ENCODE measurements around the gene MYEOV. TPM values are rescaled to one million over a fixed set of nuclear protein-coding genes. Genes with fewer than 3 reads are reported as not detected.

Gene MYEOV
- total RNA-seq, 1 experiment from 2014 or later: 0.22 TPM

GRCh38 chr11:69295995-69296889 lies 2.3 kb downstream of the MYEOV start:
- Mint-ChIP-seq H3K9me3 (no peaks in the 10 kb centered on the region), H3K4me3 (no peak overlapping the region), H3K27me3 (ENCODE audit: low read depth) (peaks cover 8% of the 10 kb centered on the region), H3K4me1 (peaks cover 17 to 19% of the 10 kb centered on the region in 2 experiments), H3K27ac (peak overlapping the region in 1 of 3 experiments; percentile 85; a peak in 1 of 7 replicates), H3K36me3 (ENCODE audit: insufficient read depth in 1 of 3, low read depth in 3 of 3) (no peaks in the 10 kb centered on the region; a peak in 1 of 7 replicates)
- Histone ChIP-seq H3K4me2 (ENCODE audit: insufficient read depth, insufficient read length, low read length) (no peak overlapping the region), H2BK20ac (ENCODE audit: low read depth, low read length, poor library complexity, severe bottlenecking) (no peak overlapping the region), H2AFZ (ENCODE audit: low read length) (no peak overlapping the region), H4K20me1 (ENCODE audit: control insufficient read depth, insufficient read depth, insufficient read length) (peaks cover 2% of the 10 kb centered on the region), H3K18ac (ENCODE audit: insufficient read length, low read depth, low read length) (no peak overlapping the region), H3K4ac (ENCODE audit: low read depth, low read length) (no peak overlapping the region), H3K27ac (ENCODE audit: insufficient read length, low read depth, low read length) (no peak overlapping the region), H2BK15ac (ENCODE audit: low read depth, low read length) (no peak overlapping the region), H2BK120ac (ENCODE audit: low read depth, low read length, poor library complexity, severe bottlenecking) (no peak overlapping the region), H3K79me2 (ENCODE audit: insufficient read depth, low read length) (no peaks in the 10 kb centered on the region), H2BK5ac (ENCODE audit: insufficient read length, low read length) (no peak overlapping the region), H3K9ac (ENCODE audit: extremely low read depth, insufficient read length, low read length) (no peak overlapping the region), H3K23me2 (ENCODE audit: insufficient read length, low read depth, low read length, poor library complexity, severe bottlenecking) (no peaks in the 10 kb centered on the region), H3K23ac (ENCODE audit: insufficient read length, low read depth, low read length) (no peak overlapping the region), H3K27me3 (ENCODE audit: insufficient read depth, low read length) (no peaks in the 10 kb centered on the region), H3K56ac (ENCODE audit: insufficient read length, low read depth, low read length) (no peak overlapping the region), H3K14ac (ENCODE audit: insufficient read depth, low read length) (no peak overlapping the region), H2BK12ac (ENCODE audit: insufficient read length, low read depth, low read length) (no peak overlapping the region), H3T11ph (ENCODE audit: low read length) (no peak overlapping the region), H2AK5ac (ENCODE audit: insufficient read length, low read length) (no peak overlapping the region), H3K4me1 (ENCODE audit: insufficient read depth, low read length) (peaks cover 3% of the 10 kb centered on the region; the same call in 1 of the 2 replicates), H4K8ac (replicated peaks; ENCODE audit: insufficient read length, low read depth, low read length) (no peak overlapping the region), H4K5ac (ENCODE audit: insufficient read length, low read depth, low read length) (no peak overlapping the region), H4K91ac (ENCODE audit: insufficient read length, low read depth, low read length) (no peak overlapping the region), H3K79me1 (ENCODE audit: insufficient read depth, low read depth, low read length, poor library complexity, severe bottlenecking) (no peaks in the 10 kb centered on the region), H3K9me3 (ENCODE audit: control insufficient read depth, low read depth, low read length) (no peaks in the 10 kb centered on the region)
- TF ChIP-seq, protein P1, sequence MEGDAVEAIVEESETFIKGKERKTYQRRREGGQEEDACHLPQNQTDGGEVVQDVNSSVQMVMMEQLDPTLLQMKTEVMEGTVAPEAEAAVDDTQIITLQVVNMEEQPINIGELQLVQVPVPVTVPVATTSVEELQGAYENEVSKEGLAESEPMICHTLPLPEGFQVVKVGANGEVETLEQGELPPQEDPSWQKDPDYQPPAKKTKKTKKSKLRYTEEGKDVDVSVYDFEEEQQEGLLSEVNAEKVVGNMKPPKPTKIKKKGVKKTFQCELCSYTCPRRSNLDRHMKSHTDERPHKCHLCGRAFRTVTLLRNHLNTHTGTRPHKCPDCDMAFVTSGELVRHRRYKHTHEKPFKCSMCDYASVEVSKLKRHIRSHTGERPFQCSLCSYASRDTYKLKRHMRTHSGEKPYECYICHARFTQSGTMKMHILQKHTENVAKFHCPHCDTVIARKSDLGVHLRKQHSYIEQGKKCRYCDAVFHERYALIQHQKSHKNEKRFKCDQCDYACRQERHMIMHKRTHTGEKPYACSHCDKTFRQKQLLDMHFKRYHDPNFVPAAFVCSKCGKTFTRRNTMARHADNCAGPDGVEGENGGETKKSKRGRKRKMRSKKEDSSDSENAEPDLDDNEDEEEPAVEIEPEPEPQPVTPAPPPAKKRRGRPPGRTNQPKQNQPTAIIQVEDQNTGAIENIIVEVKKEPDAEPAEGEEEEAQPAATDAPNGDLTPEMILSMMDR (conservative IDR thresholded peaks at IDR 0.05): no peak
- no CpG with 5 or more reads among the region's 18 CpGs for WGBS (ENCODE audit: extremely low coverage, insufficient read length, low lambda C conversion rate)
- no peak for DNase-seq

Measured in H9 (cell line).